Activated CD8-positive, alpha-beta T cell treated with anti-CD3 and anti-CD28 coated beads for 36 hours (primary cell): ENCODE data around the gene PHF23. TPM values are rescaled to one million over a fixed set of nuclear protein-coding genes. Genes with fewer than 3 reads are reported as not detected.
A peak's percentile ranks its signal among the peaks of the same experiment; 100 is the strongest.

ENCODE experiments used
- ATAC-seq: fragments of 200-7000 bp; cut with Tn5 transposase; one replicate; pipeline ENCODE4 v1.10.0; 2021; ENCODE audit warnings: mild to moderate bottlenecking, moderate library complexity
- CTCF ChIA-PET: fragments of 350-600 bp; sonication (Branson Sonifier 250); formaldehyde crosslinking; loops from one replicate; lab custom pipeline; 2021; ENCODE audit warnings: antibody characterized with exemption; lab: Charles Lee
- POLR2A ChIA-PET: fragments of 350-600 bp; sonication (Branson Sonifier 250); formaldehyde crosslinking; loops from one replicate; lab custom pipeline; 2021; ENCODE audit warnings: antibody characterized with exemption; lab: Charles Lee
- DNase-seq: peaks from one replicate; pipeline ENCODE4 v3.0.0-alpha.2; 2020
- H3K27ac Mint-ChIP-seq: one replicate; pipeline ENCODE4 v1.8.0; 2021; ENCODE audit warnings: mild to moderate bottlenecking, mixed read lengths
- H3K27me3 Mint-ChIP-seq: one replicate; pipeline ENCODE4 v1.8.0; 2021; ENCODE audit warnings: mixed read lengths
- H3K36me3 Mint-ChIP-seq: one replicate; pipeline ENCODE4 v1.8.0; 2021; ENCODE audit warnings: low read depth, mixed read lengths
- H3K4me1 Mint-ChIP-seq: one replicate; pipeline ENCODE4 v1.8.0; 2021; ENCODE audit warnings: low read depth, mixed read lengths
- H3K4me3 Mint-ChIP-seq: one replicate; pipeline ENCODE4 v1.8.0; 2021; ENCODE audit warnings: mild to moderate bottlenecking, moderate library complexity, mixed read lengths
- H3K9me3 Mint-ChIP-seq: one replicate; pipeline ENCODE4 v1.8.0; 2021; ENCODE audit warnings: mixed read lengths
- CTCF ChIP-seq: fragments of 200-600 bp; IDR thresholded peaks from one replicate; pipeline ENCODE4 v1.8.0; 2022; ENCODE audit warnings: antibody characterized with exemption, mild to moderate bottlenecking
- intact Hi-C: fragments of 100-400 bp; cut with micrococcal nuclease; formaldehyde crosslinking; loops from one replicate; pipeline ENCODE4 v1.10.0; 2022
- total RNA-seq, 2 experiments: library from RNA; stranded (reverse); gene quantifications; one replicate each; pipeline ENCODE4 v1.2.3, GENCODE V29; 2021

Gene PHF23
- total RNA-seq, 2 experiments from 2014 or later, result 17.8 to 24.4 TPM

GRCh38 chr17:7243453-7243729 is 4.1 kb upstream of the PHF23 start:
- H3K4me1 Mint-ChIP-seq, result peaks cover 34% of the 10 kb centered on the region
- peak overlapping the region; percentile 82 for H3K4me3 Mint-ChIP-seq
- intact Hi-C loops, result no loop called here
- H3K27me3 Mint-ChIP-seq, result no peaks in the 10 kb centered on the region
- peaks cover 23% of the 10 kb centered on the region for H3K36me3 Mint-ChIP-seq
- no peak for ATAC-seq
- CTCF ChIA-PET, result interaction anchor here (1.9 kb wide), 1 partner anchor 53 kb away, joined by 8 read pairs; no protein-coding TSS in a partner anchor
- H3K27ac Mint-ChIP-seq, result peak overlapping the region; percentile 66
- no peak for DNase-seq
- H3K9me3 Mint-ChIP-seq, result no peaks in the 10 kb centered on the region
- TF ChIP-seq CTCF, result no peak
- POLR2A ChIA-PET, result interaction anchor here (1.0 to 15.6 kb wide), 9 partner anchors 6 to 107 kb away, joined by 3 to 261 read pairs (median 6); partner anchors contain the start of genes ACADVL, CTDNEP1, DLG4 and DVL2

GRCh38 chr17:7242717-7243452 is 3.6 kb upstream of the PHF23 start:
- peaks cover 34% of the 10 kb centered on the region for H3K4me1 Mint-ChIP-seq
- intact Hi-C loops, result no loop called here
- no peak for TF ChIP-seq CTCF
- POLR2A ChIA-PET, result interaction anchor here (0.7 to 15.6 kb wide), 15 partner anchors 7 to 980 kb away, joined by 3 to 261 read pairs (median 3); partner anchors contain the start of genes ACADVL, CTDNEP1, DLG4 and DVL2
- peak overlapping the region; percentile 97 for H3K27ac Mint-ChIP-seq
- no peaks in the 10 kb centered on the region for H3K9me3 Mint-ChIP-seq
- H3K4me3 Mint-ChIP-seq, result peak overlapping the region; percentile 82
- peaks cover 23% of the 10 kb centered on the region for H3K36me3 Mint-ChIP-seq
- H3K27me3 Mint-ChIP-seq, result no peaks in the 10 kb centered on the region
- ATAC-seq (peak; percentile 28), DNase-seq (peak; percentile 96)
- CTCF ChIA-PET, result interaction anchor here (1.9 to 7.2 kb wide), 2 partner anchors 23 to 53 kb away, joined by 8 to 41 read pairs; partner anchors contain the start of genes ACADVL and DLG4

- Mint-ChIP-seq H3K9me3 (no peaks in the 10 kb centered on the region), H3K27me3 (no peaks in the 10 kb centered on the region), H3K4me3 (peak within 1 kb of the TSS; percentile 82), H3K27ac (peak within 1 kb of the TSS; percentile 97), H3K4me1 (peaks cover 37% of the 10 kb centered on the region), H3K36me3 (peaks cover 24% of the 10 kb centered on the region)
- CTCF ChIA-PET, result interaction anchor here (0.7 to 7.2 kb wide), 4 partner anchors 9 to 54 kb away, joined by 4 to 41 read pairs (median 6); partner anchors contain the start of genes ACADVL and DLG4
- DNase-seq (peak; percentile 94), ATAC-seq (peak; percentile 52)
- POLR2A ChIA-PET, result interaction anchor here (0.7 to 15.6 kb wide), 18 partner anchors 8 to 981 kb away, joined by 3 to 261 read pairs (median 3); partner anchors contain the start of genes ACADVL, CTDNEP1, DLG4 and DVL2
- intact Hi-C loops, result no loop called here
- no peak for TF ChIP-seq CTCF
Observed at GRCh38 chr17:7241783-7242716, 2.8 kb upstream of the PHF23 start, which contains the start of gene GABARAP. Gene GABARAP, minus strand, starts transcription at chr17:7242449. Its CDS starts 119 bp downstream, at chr17:7242330.

GRCh38 chr17:7241090-7241733 is 2.0 kb upstream of the PHF23 start:
- POLR2A ChIA-PET, result interaction anchor here (0.7 to 15.6 kb wide), 7 partner anchors 8 to 334 kb away, joined by 3 to 261 read pairs (median 4); partner anchors contain the start of genes ACADVL, CTDNEP1, DLG4 and ELP5
- DNase-seq (no peak), ATAC-seq (no peak)
- Mint-ChIP-seq H3K9me3 (no peaks in the 10 kb centered on the region), H3K27ac (peak overlapping the region; percentile 97), H3K4me3 (peak overlapping the region; percentile 82), H3K36me3 (peaks cover 26% of the 10 kb centered on the region), H3K4me1 (peaks cover 38% of the 10 kb centered on the region), H3K27me3 (no peaks in the 10 kb centered on the region)
- TF ChIP-seq CTCF, result no peak
- CTCF ChIA-PET, result interaction anchor here (0.7 to 7.2 kb wide), 3 partner anchors 10 to 55 kb away, joined by 4 to 41 read pairs (median 4); partner anchors contain the start of genes ACADVL and DLG4
- intact Hi-C loops, result no loop called here
